GM19328 (cell line): ENCODE results near the gene MVB12B.

Experiments used
- ATAC-seq: cut with Tn5 transposase; IDR thresholded peaks from one replicate; pipeline ENCODE4 v1.9.1; 2021; ENCODE audit warnings: mild to moderate bottlenecking, moderate library complexity; ENCODE audit not compliant: unreplicated experiment

The MVB12B gene

DNA sequence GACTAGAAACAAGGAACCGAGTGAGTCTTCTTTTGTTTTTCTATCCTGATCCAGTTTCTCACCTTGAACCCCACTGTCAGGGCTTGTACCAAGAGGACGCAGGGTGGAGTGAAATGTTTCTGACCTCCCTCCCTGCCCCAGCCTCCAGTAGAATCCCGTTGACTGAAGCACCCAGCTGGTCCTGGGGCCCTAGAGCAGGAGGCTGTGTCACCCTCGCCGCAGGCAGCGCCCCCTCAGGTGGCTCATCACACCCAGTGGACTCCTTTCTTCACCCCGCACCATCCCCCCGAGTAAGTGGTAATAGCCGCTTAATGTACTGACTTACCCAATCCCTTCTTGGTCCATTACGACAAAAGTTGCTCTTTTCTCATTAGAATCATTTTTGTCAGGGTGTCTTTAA, 53.8 kb downstream of the MVB12B start:
- no peak for ATAC-seq

- no peak for ATAC-seq
Observed at GRCh38 chr9:126381195-126381594, 54.6 kb downstream of the MVB12B start.

- ATAC-seq: no peak
Observed at GRCh38 chr9:126383406-126384046, 56.9 kb downstream of the MVB12B start.

- ATAC-seq: no peak
Observed at GRCh38 chr9:126384926-126385325, 58.3 kb downstream of the MVB12B start.

DNA sequence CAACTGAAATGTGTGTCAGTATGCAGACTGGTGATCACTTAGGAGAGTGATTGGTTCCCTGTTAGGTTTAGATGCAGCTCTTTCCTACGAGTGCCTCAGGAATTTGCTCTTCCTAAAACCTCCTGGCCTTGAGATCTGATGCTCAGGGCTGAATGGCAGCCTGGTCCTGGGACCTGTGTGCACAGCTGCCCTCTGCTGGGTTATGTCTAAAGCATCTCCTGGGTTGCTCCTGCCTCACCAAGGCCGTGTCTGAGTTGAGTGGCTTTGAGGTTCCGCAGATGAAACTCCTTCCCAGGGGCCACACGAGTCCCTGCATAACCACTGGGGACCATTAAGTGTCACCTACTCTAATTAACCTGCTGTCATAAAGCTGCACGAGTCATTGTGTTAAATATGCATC, 59.5 kb downstream of the MVB12B start:
- ATAC-seq: no peak

DNA sequence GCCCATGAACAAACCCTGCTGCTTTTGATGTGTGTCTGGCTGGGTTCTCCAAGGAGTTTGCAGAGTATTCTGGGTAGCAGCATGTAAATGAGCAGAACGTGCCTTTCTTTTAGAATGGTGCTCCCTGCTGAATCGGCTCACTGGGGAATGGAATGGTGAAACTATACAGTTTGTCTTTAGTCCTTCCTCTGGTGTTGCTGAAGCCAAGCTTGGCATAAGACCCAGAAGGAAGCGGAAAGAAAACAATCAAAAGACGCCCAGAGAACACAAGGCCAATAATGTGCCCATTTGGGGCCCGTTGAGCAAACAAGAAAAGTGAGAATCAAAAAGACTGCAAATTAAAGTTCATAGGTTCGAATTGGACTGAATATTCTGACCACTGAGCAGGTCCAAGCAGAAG, 60.1 kb downstream of the MVB12B start:
- no peak for ATAC-seq

- no peak for ATAC-seq
Observed at GRCh38 chr9:126388964-126389708, 62.5 kb downstream of the MVB12B start.

GRCh38 chr9:126389992-126390391, 63.4 kb downstream of the MVB12B start:
- ATAC-seq: no peak

DNA sequence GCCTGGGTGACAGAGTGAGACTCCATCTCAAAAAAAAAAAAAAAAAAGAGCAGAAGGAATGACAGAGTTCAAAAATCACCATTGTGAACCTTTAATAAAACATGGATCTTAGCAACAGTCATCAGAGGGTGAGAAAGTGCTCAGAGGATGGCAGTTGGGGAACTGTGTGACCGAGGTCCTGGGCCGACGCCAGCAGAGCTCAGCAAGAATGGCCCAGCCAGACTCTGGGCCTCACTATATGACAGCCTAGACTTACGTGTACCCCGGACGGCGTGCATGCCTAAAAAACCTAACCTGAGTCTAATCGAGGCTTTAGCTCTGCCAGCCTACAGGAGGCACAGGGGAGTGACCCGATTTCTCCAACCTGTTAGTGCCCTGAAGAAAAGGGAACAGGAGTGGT, 64.3 kb downstream of the MVB12B start:
- no peak for ATAC-seq

DNA sequence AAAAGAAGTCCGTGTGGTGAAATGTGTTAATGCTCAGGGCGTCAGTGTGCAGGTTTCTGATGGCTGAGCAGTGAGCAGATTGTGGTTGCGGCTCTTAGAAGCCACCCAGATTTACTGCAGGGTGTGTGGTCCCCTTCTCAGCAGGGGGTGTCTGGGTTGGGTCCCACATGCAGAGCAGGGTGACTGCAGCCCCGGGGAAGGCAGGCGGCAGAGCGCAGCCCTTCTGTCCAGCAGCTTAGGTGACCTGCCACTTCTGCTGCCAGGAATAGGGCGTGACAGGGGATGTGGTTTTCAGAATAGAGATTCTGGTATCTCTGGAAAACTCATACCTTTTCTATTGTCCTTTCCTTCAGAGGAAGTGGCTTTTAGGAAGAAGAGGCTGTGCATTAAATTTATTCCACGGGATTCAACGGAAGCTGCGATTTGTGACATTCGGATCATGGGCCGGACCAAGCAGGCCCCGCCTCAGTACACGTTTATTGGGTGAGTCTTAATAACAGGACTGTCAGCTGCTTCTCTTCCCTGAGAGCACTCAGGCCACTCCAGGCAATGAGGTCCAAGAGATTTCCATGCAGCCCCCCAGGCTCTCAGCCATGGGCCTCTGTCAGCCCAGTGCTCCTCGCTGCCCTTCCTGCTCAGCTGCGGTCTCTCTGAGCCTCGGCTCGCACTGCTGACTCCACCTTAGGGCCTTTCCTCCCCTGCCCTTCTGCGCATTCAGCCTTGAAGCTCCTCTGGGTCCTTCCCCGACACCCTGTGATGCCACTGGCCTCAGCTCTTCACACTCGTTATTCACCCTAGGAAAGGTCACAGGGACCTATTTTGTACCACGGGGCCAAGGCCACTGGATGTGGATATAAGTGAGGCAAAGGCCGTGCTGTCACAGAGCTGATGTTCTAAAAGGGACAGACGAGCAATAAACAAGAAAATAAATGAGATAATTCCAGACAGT, 65.4 kb downstream of the MVB12B start:
- no peak for ATAC-seq

DNA sequence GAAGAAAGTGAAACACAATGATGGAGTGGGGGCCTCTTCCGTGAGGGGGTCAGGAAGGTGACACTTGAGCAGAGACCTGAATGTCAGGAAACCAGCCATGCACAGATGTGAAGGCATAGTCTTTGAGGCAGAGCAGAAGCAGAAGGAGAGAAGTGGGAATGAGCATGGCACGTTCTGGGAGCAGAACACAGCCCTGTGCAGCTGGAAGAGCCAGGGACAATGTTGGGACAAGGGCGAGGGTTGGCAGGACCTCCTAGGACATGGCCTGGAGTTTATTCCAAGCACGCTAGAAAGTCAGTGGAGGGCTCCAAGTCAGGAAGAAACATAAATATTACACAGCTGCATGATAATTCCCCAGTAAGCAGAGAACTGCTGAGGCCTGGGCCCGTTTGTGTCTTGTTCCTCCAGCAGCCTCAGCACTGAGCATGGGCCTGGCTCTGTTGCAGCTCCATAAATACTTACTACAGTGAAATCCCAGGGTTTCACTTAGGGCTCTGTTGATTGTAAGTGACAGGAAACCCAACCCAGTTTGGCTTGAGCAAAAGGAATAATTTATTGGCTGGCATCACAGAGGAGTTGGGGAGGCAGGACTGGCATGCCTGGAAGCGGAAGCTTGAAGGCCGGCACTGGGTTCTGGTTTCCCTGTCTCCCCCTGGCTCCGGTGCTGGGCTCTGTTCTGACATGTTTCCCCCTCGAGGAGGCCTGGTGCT, 66.2 kb downstream of the MVB12B start:
- no peak for ATAC-seq

DNA sequence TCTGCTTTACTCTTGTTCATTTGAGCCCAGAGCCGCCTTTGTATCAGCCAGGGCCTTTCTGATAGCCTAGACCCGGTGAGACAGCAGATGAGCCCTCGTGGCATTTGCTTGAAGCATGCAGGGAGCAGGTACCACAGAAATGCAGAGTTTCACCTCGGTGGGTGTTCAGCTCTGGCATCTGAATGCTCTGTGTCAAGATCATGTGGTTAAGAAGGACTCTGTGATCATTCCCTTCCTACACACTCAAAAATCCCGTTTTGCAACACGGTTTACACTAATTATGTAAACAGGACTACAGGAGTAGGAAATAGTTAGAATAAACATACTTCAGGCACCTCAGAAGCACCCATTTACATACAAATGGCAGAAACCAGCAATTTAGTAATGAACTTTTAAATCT, 67.2 kb downstream of the MVB12B start:
- ATAC-seq: no peak

DNA sequence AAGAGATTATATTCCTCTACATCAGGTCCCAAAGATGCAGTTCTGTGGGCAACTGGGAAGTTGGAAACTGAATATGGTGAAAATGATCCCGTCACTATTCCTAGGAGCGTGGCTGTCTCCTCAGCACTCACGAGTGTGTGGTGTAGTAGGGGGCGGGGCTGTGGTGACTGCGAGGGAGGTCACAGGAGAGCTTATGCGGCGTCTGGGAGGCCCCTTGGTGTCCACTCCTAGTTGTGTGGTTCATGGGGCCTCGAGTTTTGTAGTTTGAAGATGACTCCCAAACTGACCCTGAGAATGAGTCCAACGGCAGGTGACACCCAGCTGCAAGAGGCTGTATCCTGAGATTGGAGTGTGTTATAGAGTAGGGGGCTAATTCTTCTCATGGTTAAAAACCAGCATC, 68.2 kb downstream of the MVB12B start:
- ATAC-seq: no peak

- ATAC-seq: no peak
Observed at GRCh38 chr9:126395439-126396212, 69.0 kb downstream of the MVB12B start.

DNA sequence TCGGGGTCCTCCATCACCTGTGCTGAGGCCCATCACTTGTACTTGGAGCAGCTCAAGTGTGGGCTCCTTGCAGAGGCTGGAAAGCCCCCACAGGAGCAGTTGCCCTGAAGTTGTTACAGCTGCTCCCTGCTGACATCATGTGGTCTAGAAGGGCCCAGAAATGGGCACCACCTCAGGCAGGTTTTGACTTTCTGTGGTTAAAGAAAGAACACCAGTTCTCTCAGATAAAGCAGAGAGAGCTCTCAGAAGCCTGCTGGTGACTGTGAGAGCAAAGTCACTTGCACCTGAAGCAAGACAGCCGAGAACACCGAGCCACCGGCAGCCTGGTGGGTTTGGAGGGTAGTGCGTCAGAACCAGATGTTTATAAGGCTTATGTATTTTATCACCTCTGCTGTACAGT, 70.4 kb downstream of the MVB12B start:
- no peak for ATAC-seq

DNA sequence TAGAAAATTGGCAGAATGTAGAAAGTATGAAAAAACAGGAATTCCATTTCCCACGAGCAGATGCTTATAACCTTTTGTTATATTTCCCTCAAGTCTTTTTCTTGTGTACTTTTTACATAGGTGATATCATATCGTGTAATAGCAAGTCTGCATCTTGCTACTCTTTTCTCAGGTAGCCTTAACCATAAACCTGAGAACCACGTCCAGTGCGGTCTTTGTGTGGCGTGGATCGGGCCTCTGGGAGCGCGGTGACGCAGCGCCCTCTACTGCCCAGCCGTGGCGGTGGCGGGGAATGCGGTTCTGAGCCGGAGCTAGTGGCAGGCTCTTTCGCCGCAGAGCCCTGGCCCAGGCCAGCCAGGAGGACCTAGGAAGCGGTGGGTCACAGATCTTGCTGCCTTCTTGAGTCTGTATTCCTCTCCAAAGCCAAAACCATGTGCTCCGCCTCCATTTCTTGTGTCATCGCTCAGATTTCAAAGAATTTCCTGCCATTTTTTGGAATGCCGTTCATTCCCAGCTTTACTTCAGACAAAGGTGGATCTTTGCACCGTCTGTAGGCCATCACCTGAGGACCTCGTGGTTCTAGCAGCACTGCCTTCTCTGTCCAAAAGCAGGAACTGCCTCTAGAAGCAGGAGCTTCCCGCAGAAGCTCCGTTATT, 71.9 kb downstream of the MVB12B start:
- ATAC-seq: no peak

- ATAC-seq: no peak
Observed at GRCh38 chr9:126399251-126399650, 72.6 kb downstream of the MVB12B start.

GRCh38 chr9:126399789-126400188, 73.2 kb downstream of the MVB12B start:
- no peak for ATAC-seq

- no peak for ATAC-seq
Observed at GRCh38 chr9:126400571-126400970, 73.9 kb downstream of the MVB12B start.

DNA sequence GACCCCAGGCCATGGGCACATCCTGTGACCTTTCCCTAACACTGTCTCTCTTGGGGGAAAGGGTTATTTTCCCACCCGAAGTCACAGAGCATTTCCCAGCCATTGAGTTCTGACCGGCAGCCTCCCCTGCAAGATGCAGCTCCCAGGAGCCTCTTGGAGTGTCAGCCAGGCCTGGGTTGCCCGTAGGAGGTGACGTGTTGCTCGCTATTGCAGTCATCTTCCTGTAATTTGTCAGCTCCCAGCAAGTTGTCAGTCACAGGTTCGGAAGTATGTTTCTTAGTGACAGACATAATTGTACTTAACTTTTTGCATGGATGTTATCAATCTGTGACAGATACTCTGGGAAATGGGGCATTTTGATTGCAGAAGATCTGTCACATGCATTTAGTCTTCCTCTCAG, 74.5 kb downstream of the MVB12B start:
- no peak for ATAC-seq
